Right lobe of liver (tissue), 6 donors: ENCODE measurements around the gene TATDN2. TPM values are rescaled to one million over a fixed set of nuclear protein-coding genes. Genes with fewer than 3 reads are reported as not detected.
"Not testable (repeated sequence)": the region's sequence is repeated elsewhere in the genome, so short reads cannot be mapped to it uniquely, and the experiment has no call there.

Experiments
- ATAC-seq, 4 donors: fragments of 200-7000 bp; cut with Tn5 transposase; one replicate each; pipeline ENCODE4 v1.9.1; 2020; ENCODE audit warnings: mild to moderate bottlenecking in 4 of 4, moderate library complexity in 4 of 4
- DNase-seq, 3 donors: peaks; one replicate each; pipeline ENCODE4 v3.0.0-alpha.2; 2020
- H3K27ac ChIP-seq, 3 donors: fragments of 200-600 bp; one replicate each; pipeline ENCODE4 v1.8.0; 2022
- H3K27me3 ChIP-seq, 2 donors: fragments of 200-600 bp; one replicate each; pipeline ENCODE4 v1.8.0; 2022
- H3K36me3 ChIP-seq, 4 donors: fragments of 200-600 bp; sonication (generic) in 1 of 4; one replicate each; pipeline versions ENCODE4 v1.5.1 to v1.8.0; 2017 to 2022; ENCODE audit warnings: control low read depth in 1 of 4
- H3K4me1 ChIP-seq, 4 donors: fragments of 200-600 bp; sonication (generic) in 1 of 4; one replicate each; pipeline versions ENCODE4 v1.5.1 to v1.8.0; 2017 to 2022; ENCODE audit warnings: control low read depth in 1 of 4
- H3K4me3 ChIP-seq, 3 donors: fragments of 200-600 bp; one replicate each; pipeline ENCODE4 v1.8.0; 2022
- H3K9me3 ChIP-seq, 4 donors: fragments of 200-600 bp; sonication (generic) in 1 of 4; one replicate each; pipeline versions ENCODE4 v1.5.1 to v1.8.0; 2017 to 2022; ENCODE audit warnings: control low read depth in 1 of 4
- POLR2A ChIP-seq: fragments of 450-650 bp; IDR thresholded peaks from one replicate; pipeline ENCODE4 v1.6.1; 2017; ENCODE audit warnings: antibody characterized with exemption, mild to moderate bottlenecking
- WGBS: methylation state at CpG from one replicate; pipeline ENCODE4 v1.1.6; 2018; ENCODE audit warnings: low coverage, low lambda C conversion rate; ENCODE audit not compliant: insufficient coverage; ENCODE audit errors: missing lambda C conversion rate; 5-methylcytosine and 5-hydroxymethylcytosine counted together
- intact Hi-C, 2 donors: fragments of 100-400 bp; cut with DNase I; formaldehyde crosslinking; loops; one replicate each; pipeline versions ENCODE4 v1.11.2 to v1.14.1; 2022
- total RNA-seq, 6 experiments: library from RNA; depleted of rRNA in 2 of 6; stranded (reverse); fragments of >200 nt in 2 of 6; fragmentation: NEBNext Ultra II Directional in 3 of 6; extraction: Animal tissue kit (Norgen Biotek cat#: 25700) in 3 of 6; gene quantifications; one replicate each; pipeline versions ENCODE4 v1.1.0 to v1.2.4, GENCODE V29; 2016 to 2023
- TF ChIP-seq, protein P1 (sequence below), 4 donors: fragments of 200-600 bp in 3 of 4; fragments of 450-650 bp in 1 of 4; IDR thresholded peaks; one replicate each; pipeline versions ENCODE4 v1.5.1 to v1.8.0; 2016 to 2022; ENCODE audit warnings: antibody characterized with exemption in 4 of 4, mild to moderate bottlenecking in 2 of 4
- donor health status: DM: no; HTN: yes; CAD: no.
- donor health status: DM: no; HTN: no; CAD: no.
- donor health status: DM: no; HTN: no; CAD: no.
- donor health status: DM: no; HTN: yes; CAD: no.
- donor health status: DM: no; HTN: yes; CAD: no.

TATDN2 gene
- total RNA-seq, 6 experiments from 2014 or later = 7.2 to 13.4 (median 10.1) TPM

DNA sequence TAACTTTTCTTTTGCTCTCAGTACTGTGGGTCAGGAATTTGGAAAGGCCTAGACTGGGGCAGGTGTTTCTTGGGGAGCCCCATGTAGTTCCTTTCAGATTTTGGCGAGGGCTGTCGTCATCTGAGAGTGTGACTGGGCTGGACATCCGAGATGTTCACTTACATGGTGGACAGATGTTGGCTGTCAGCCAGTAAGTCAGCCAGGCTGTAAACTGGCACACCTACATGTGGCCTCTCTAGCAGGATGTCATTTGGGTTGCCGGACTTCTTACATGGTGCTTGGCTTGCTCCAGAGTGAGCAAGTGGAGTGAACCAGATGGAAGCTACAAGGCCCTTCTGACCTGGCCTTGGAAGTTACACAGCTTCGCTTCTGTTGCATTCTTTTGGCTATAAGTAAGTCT is 20.7 kb downstream of the TATDN2 start:
- WGBS = 96% methylated on average over 4 of the region's 5 CpGs
- no peak for ATAC-seq
- Histone ChIP-seq H3K27me3 (no peaks in the 10 kb centered on the region), H3K27ac (no peak overlapping the region), H3K36me3 (peaks cover 0 to 29% (median 9%) of the 10 kb centered on the region in 4 donors), H3K4me3 (no peak overlapping the region), H3K9me3 (no peaks in the 10 kb centered on the region), H3K4me1 (peaks cover 0 to 20% (median 9%) of the 10 kb centered on the region in 4 donors)
- intact Hi-C loops = no loop called here
- no peak for TF ChIP-seq POLR2A
- TF ChIP-seq, protein P1, sequence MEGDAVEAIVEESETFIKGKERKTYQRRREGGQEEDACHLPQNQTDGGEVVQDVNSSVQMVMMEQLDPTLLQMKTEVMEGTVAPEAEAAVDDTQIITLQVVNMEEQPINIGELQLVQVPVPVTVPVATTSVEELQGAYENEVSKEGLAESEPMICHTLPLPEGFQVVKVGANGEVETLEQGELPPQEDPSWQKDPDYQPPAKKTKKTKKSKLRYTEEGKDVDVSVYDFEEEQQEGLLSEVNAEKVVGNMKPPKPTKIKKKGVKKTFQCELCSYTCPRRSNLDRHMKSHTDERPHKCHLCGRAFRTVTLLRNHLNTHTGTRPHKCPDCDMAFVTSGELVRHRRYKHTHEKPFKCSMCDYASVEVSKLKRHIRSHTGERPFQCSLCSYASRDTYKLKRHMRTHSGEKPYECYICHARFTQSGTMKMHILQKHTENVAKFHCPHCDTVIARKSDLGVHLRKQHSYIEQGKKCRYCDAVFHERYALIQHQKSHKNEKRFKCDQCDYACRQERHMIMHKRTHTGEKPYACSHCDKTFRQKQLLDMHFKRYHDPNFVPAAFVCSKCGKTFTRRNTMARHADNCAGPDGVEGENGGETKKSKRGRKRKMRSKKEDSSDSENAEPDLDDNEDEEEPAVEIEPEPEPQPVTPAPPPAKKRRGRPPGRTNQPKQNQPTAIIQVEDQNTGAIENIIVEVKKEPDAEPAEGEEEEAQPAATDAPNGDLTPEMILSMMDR (IDR thresholded peaks at IDR 0.05) = no peak
- DNase-seq = no peak

DNA sequence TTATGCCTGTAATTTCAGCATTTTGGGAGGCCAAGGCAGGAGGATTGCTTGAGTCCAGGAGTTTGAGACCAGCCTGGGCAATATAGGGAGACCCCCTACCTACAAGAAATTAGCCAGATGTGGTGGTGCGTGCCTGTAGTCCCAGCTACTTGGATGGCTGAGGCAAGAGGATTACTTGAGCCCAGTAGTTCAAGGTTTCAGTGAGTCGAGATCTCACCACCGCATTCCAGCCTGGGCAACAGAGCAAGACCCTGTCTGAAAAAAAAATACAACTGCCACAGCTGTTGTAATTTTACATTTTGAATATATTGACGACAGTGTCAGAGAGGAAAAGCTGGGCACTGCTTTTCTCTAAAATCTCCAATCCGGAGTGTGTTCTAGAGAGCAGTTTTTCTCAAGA is 21.2 kb downstream of the TATDN2 start:
- Histone ChIP-seq H3K27ac (no peak overlapping the region), H3K36me3 (peaks cover 0 to 29% (median 9%) of the 10 kb centered on the region in 4 donors), H3K9me3 (no peaks in the 10 kb centered on the region), H3K4me1 (peaks cover 0 to 25% (median 13%) of the 10 kb centered on the region in 4 donors), H3K4me3 (no peak overlapping the region), H3K27me3 (no peaks in the 10 kb centered on the region)
- intact Hi-C loops = no loop called here
- ATAC-seq (no peak), DNase-seq (peak in 1 of 3 donors; percentile 4)
- WGBS = 83% methylated on average over 1 of the region's 5 CpGs
- TF ChIP-seq, protein P1 (IDR thresholded peaks at IDR 0.05) = no peak
- no peak for TF ChIP-seq POLR2A

DNA sequence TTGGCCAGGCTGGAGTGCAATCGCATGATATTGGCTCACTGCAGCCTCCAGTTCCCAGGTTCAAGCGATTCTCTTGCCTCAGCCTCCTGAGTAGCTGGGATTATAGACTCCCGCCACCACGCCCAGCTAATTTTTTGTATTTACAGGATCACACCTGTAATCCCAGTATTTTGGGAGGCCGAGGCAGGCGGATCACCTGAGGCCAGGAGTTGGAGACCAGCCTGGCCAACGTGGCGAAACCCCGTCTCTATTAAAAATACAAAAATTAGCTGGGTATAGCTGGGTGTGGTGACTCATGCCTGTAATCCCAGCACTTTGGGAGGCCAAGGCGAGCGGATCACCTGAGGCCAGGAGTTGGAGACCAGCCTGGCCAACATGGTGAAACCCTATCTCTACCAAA is 24.2 kb downstream of the TATDN2 start:
- H3K27me3 ChIP-seq, H3K4me3 ChIP-seq, intact Hi-C loops, H3K27ac ChIP-seq, ATAC-seq, H3K9me3 ChIP-seq: not testable (repeated sequence)
- peaks cover 0 to 43% (median 8%) of the 10 kb centered on the region in 4 donors for H3K36me3 ChIP-seq
- DNase-seq = peak in 1 of 3 donors; percentile 1
- H3K4me1 ChIP-seq = peaks cover 0 to 30% (median 12%) of the 10 kb centered on the region in 4 donors
- 98% methylated on average over 9 of the region's 11 CpGs for WGBS

DNA sequence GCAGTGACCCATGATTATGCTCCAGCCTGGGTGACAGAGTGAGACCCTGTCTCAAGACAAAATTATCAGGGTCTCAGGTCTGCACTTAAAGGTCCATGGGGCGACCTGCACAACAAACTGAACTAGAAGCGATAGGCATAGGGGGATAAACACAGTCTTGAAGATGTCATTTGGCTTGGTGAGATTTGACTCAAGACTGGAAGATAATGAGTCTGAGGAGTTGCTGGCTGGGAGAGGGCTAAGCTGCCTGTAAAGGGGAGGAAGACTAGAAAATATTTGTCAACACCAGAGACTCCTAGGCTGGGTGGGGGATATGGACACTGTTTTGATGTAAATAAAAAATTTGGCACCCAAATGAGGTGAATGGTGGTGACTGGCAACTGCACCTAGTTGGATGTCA is 24.7 kb downstream of the TATDN2 start:
- WGBS = 100% methylated on average over 2 of the region's 2 CpGs

DNA sequence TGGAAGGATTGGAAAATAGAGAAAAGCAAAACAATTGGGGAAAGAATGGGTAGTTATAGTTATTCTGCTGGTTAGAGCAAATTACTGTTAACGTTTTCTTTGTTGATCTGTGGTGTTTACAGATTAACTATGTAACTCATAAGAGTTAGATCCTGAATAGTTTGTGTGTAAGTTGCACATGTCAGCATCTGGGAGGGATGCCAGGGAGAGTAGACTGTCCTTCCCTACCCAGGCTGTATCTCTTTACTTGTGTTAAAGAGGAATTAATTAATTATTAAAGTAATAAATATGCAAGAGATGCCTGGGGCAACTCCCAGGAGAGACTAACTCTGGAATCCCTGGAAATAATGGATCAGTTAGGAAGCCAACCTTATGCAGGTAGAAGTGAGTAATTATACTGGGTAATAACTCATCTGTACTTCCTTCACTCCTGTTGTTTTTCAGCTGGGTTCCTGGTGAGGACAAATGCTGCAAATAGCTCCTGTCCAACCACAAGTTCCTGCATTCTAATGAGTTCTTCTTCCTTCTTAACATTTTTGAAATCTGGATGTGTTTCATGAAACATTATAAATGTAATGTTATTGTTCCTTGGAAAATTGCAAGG is 25.5 kb downstream of the TATDN2 start:
- Histone ChIP-seq H3K27ac (no peak overlapping the region), H3K4me1 (peaks cover 0 to 30% (median 12%) of the 10 kb centered on the region in 4 donors), H3K9me3 (no peaks in the 10 kb centered on the region), H3K27me3 (no peaks in the 10 kb centered on the region), H3K36me3 (peaks cover 0 to 54% (median 10%) of the 10 kb centered on the region in 4 donors), H3K4me3 (no peak overlapping the region)
- peak; percentile 41 to 75 (median 68) for ATAC-seq
- DNase-seq = no peak
- 0% methylated on average over 1 of the region's 1 CpG for WGBS
- no peak for TF ChIP-seq POLR2A
- TF ChIP-seq, protein P1 (IDR thresholded peaks at IDR 0.05) = no peak
- intact Hi-C loops = no loop called here

More for the DNA sequence above, 24.7 kb downstream of the TATDN2 start:
- Histone ChIP-seq H3K36me3 (peaks cover 0 to 46% (median 8%) of the 10 kb centered on the region in 4 donors), H3K27me3 (no peaks in the 10 kb centered on the region), H3K4me1 (peaks cover 0 to 30% (median 12%) of the 10 kb centered on the region in 4 donors), H3K27ac (no peak overlapping the region), H3K9me3 (no peaks in the 10 kb centered on the region), H3K4me3 (no peak overlapping the region)
- DNase-seq = no peak
- intact Hi-C loops = no loop called here
- no peak for ATAC-seq
- TF ChIP-seq, protein P1 (IDR thresholded peaks at IDR 0.05) = no peak
- TF ChIP-seq POLR2A = no peak
